Measurements from ENCODE around the gene APOBEC3C.
A peak's percentile ranks its signal among the peaks of the same experiment; 100 is the strongest.
"Not testable (repeated sequence)": the region's sequence is repeated elsewhere in the genome, so short reads cannot be mapped to it uniquely, and the experiment has no call there.

Gene APOBEC3C

GRCh38 chr22:39021552-39022250, 7.6 kb downstream of the APOBEC3C start:
- no peak for DNase-seq (ENCODE audit: low spot score)

GRCh38 chr22:39024519-39025308, 10.7 kb downstream of the APOBEC3C start:
- no peak for DNase-seq (ENCODE audit: low spot score)

GRCh38 chr22:39026509-39027150, 12.6 kb downstream of the APOBEC3C start:
- no peak for DNase-seq (ENCODE audit: low spot score)

- no peak for DNase-seq (ENCODE audit: low spot score)
These were observed 13.7 kb downstream of the APOBEC3C start for GRCh38 chr22:39027717-39028116.

GRCh38 chr22:39028281-39028680, 14.2 kb downstream of the APOBEC3C start:
- no peak for DNase-seq (ENCODE audit: low spot score)

GRCh38 chr22:39029227-39029626, 15.2 kb downstream of the APOBEC3C start:
- no peak for DNase-seq (ENCODE audit: low spot score)

GRCh38 chr22:39030705-39031104, 16.6 kb downstream of the APOBEC3C start:
- DNase-seq (ENCODE audit: low spot score): no peak

- DNase-seq (ENCODE audit: low spot score): not testable (repeated sequence)
These were observed 17.6 kb downstream of the APOBEC3C start for GRCh38 chr22:39031434-39032295.

GRCh38 chr22:39037071-39037470, 23.0 kb downstream of the APOBEC3C start:
- not testable (repeated sequence) for DNase-seq (ENCODE audit: low spot score)

GRCh38 chr22:39039306-39040126, 25.5 kb downstream of the APOBEC3C start:
- no peak for DNase-seq (ENCODE audit: low spot score)

- DNase-seq (ENCODE audit: low spot score): not testable (repeated sequence)
These were observed 26.1 kb downstream of the APOBEC3C start for GRCh38 chr22:39040155-39040537.

- peak; percentile 64 for DNase-seq (ENCODE audit: low spot score)
These were observed 26.7 kb downstream of the APOBEC3C start, which contains the start of gene APOBEC3F for GRCh38 chr22:39040538-39041296. APOBEC3F (plus strand) TSS chr22:39040864; CDS start chr22:39040961, 97 bp downstream.

- DNase-seq (ENCODE audit: low spot score): no peak
These were observed 27.9 kb downstream of the APOBEC3C start for GRCh38 chr22:39041908-39042307.

GRCh38 chr22:39043063-39043462, 29.0 kb downstream of the APOBEC3C start:
- not testable (repeated sequence) for DNase-seq (ENCODE audit: low spot score)

GRCh38 chr22:39045136-39045535, 31.1 kb downstream of the APOBEC3C start:
- DNase-seq (ENCODE audit: low spot score): not testable (repeated sequence)

GRCh38 chr22:39049486-39049885, 35.4 kb downstream of the APOBEC3C start:
- DNase-seq (ENCODE audit: low spot score): not testable (repeated sequence)

GRCh38 chr22:39051844-39052495, 37.9 kb downstream of the APOBEC3C start:
- not testable (repeated sequence) for DNase-seq (ENCODE audit: low spot score)

GRCh38 chr22:39055658-39056057, 41.6 kb downstream of the APOBEC3C start:
- no peak for DNase-seq (ENCODE audit: low spot score)

- DNase-seq (ENCODE audit: low spot score): not testable (repeated sequence)
These were observed 47.2 kb downstream of the APOBEC3C start for GRCh38 chr22:39061290-39061689.
